ENCODE data around the gene NAA10.

Gene NAA10

GRCh38 chrX:153966841-153967535, 32.2 kb upstream of the NAA10 start:
- DNase-seq = no peak

GRCh38 chrX:153966283-153966688, 31.4 kb upstream of the NAA10 start:
- DNase-seq = no peak

- DNase-seq = no peak
Measured at GRCh38 chrX:153965406-153965805, 30.6 kb upstream of the NAA10 start.

GRCh38 chrX:153964105-153964504, 29.3 kb upstream of the NAA10 start:
- no peak for DNase-seq

- no peak for DNase-seq
Measured at GRCh38 chrX:153963546-153963945, 28.7 kb upstream of the NAA10 start.

- DNase-seq = no peak
Measured at GRCh38 chrX:153961292-153961691, 26.5 kb upstream of the NAA10 start.

GRCh38 chrX:153960786-153961185, 25.9 kb upstream of the NAA10 start:
- DNase-seq = no peak

- no peak for DNase-seq
Measured at GRCh38 chrX:153960077-153960476, 25.2 kb upstream of the NAA10 start.

- DNase-seq = no peak
Measured at GRCh38 chrX:153959649-153960048, 24.8 kb upstream of the NAA10 start.

- DNase-seq = no peak
Measured at GRCh38 chrX:153958605-153959004, 23.8 kb upstream of the NAA10 start.

GRCh38 chrX:153957224-153957623, 22.4 kb upstream of the NAA10 start:
- no peak for DNase-seq

- DNase-seq = no peak
Measured at GRCh38 chrX:153956044-153956907, 21.4 kb upstream of the NAA10 start.

- no peak for DNase-seq
Measured at GRCh38 chrX:153955228-153955732, 20.4 kb upstream of the NAA10 start.

GRCh38 chrX:153954558-153955227, 19.9 kb upstream of the NAA10 start:
- DNase-seq = no peak

- no peak for DNase-seq
Measured at GRCh38 chrX:153953892-153954557, 19.2 kb upstream of the NAA10 start.

- DNase-seq = peak; percentile 38
Measured at GRCh38 chrX:153953342-153953830, 18.5 kb upstream of the NAA10 start.

- DNase-seq = no peak
Measured at GRCh38 chrX:153952373-153953026, 17.7 kb upstream of the NAA10 start.

- no peak for DNase-seq
Measured at GRCh38 chrX:153951683-153952372, 17.0 kb upstream of the NAA10 start.

- no peak for DNase-seq
Measured at GRCh38 chrX:153950127-153950526, 15.3 kb upstream of the NAA10 start.

GRCh38 chrX:153948847-153949805, 14.3 kb upstream of the NAA10 start:
- no peak for DNase-seq

Data from activated gamma-delta T cell (primary cell).